Vagina (tissue), 2 donors: ENCODE results near the gene COPB2. TPM values are rescaled to one million over a fixed set of nuclear protein-coding genes. Genes with fewer than 3 reads are reported as not detected.
A peak's percentile ranks its signal among the peaks of the same experiment; 100 is the strongest.

Experiments
- DNase-seq, 2 donors: peaks; one replicate each; pipeline ENCODE4 v3.0.0-alpha.2; 2017; ENCODE audit errors: extremely low spot score in 2 of 2
- H3K27ac ChIP-seq: fragments of 200-600 bp; sonication (generic); one replicate; pipeline ENCODE4 v1.5.1; 2019
- H3K27me3 ChIP-seq: fragments of 200-600 bp; sonication (generic); one replicate; pipeline ENCODE4 v1.5.1; 2019
- H3K36me3 ChIP-seq, 2 donors: fragments of 200-600 bp; sonication (generic); one replicate each; pipeline ENCODE4 v1.5.1; 2017 to 2019
- H3K4me1 ChIP-seq: fragments of 200-600 bp; sonication (generic); one replicate; pipeline ENCODE4 v1.5.1; 2019
- H3K4me3 ChIP-seq, 2 donors: fragments of 200-600 bp; sonication (generic); 1 replicate in 1 of 2; 2 replicates in 1 of 2; pipeline ENCODE4 v1.5.1; 2016 to 2019
- H3K9me3 ChIP-seq: fragments of 200-600 bp; sonication (generic); one replicate; pipeline ENCODE4 v1.5.1; 2019
- CTCF ChIP-seq, 3 experiments: fragments of 450-650 bp in 2 of 3; fragments of 200-600 bp in 1 of 3; sonication (generic) in 1 of 3; IDR thresholded peaks; one replicate each; pipeline ENCODE4 v1.5.1; 2017 to 2019; ENCODE audit warnings: antibody characterized with exemption in 3 of 3, mild to moderate bottlenecking in 2 of 3, moderate library complexity in 2 of 3
- POLR2A ChIP-seq, 2 donors: fragments of 450-650 bp; IDR thresholded peaks; one replicate each; pipeline ENCODE4 v1.6.1; 2017; ENCODE audit warnings: antibody characterized with exemption in 2 of 2, mild to moderate bottlenecking in 2 of 2, moderate library complexity in 2 of 2
- POLR2AphosphoS5 ChIP-seq, 2 donors: sonication (generic); formaldehyde crosslinking; IDR thresholded peaks; one replicate each; pipeline ENCODE4 v1.9.0; 2017; ENCODE audit warnings: antibody characterized with exemption in 2 of 2, mild to moderate bottlenecking in 2 of 2, low read depth in 1 of 2; ENCODE audit not compliant: insufficient read depth in 1 of 2
- intact Hi-C: fragments of 100-400 bp; cut with DNase I; formaldehyde crosslinking; loops from one replicate; pipeline ENCODE4 v1.15.1; 2023
- total RNA-seq: library from RNA; depleted of rRNA; stranded (reverse); fragments of >200 nt; gene quantifications from one replicate; pipeline ENCODE4 v1.2.3, GENCODE V29; 2016

The COPB2 gene
- total RNA-seq, result 67.0 TPM

- Histone ChIP-seq H3K27me3 (no peaks in the 10 kb centered on the region), H3K27ac (peak within 1 kb of the TSS; percentile 95), H3K4me1 (peaks cover 41% of the 10 kb centered on the region), H3K4me3 (peak within 1 kb of the TSS; percentile 88 to 100), H3K36me3 (no peaks in the 10 kb centered on the region), H3K9me3 (no peaks in the 10 kb centered on the region)
- intact Hi-C loops, result no loop called here
- DNase-seq, result peak; percentile 98 to 99
- no peak for TF ChIP-seq CTCF (IDR thresholded peaks at IDR 0.05)
- TF ChIP-seq POLR2A (IDR thresholded peaks at IDR 0.05), result peak; percentile 17 to 47
- peak; percentile 96 to 97 for TF ChIP-seq POLR2AphosphoS5 (IDR thresholded peaks at IDR 0.05; ENCODE audit: insufficient read depth in 1 of 2, low read depth in 1 of 2)
These were observed at the start of gene COPB2 for GRCh38 chr3:139389552-139390368. COPB2 (minus strand) TSS chr3:139389647; CDS start chr3:139389550, 97 bp downstream.

GRCh38 chr3:139434764-139435307 is 45.4 kb upstream of the COPB2 start:
- Histone ChIP-seq H3K9me3 (no peaks in the 10 kb centered on the region), H3K4me3 (no peak overlapping the region), H3K27me3 (no peaks in the 10 kb centered on the region), H3K27ac (no peak overlapping the region), H3K36me3 (no peaks in the 10 kb centered on the region), H3K4me1 (peaks cover 13% of the 10 kb centered on the region)
- intact Hi-C loops, result no loop called here
- DNase-seq, result peak in 1 of 2 donors; percentile 86
- TF ChIP-seq POLR2AphosphoS5 (IDR thresholded peaks at IDR 0.05; ENCODE audit: insufficient read depth in 1 of 2, low read depth in 1 of 2) (peak; percentile 24 to 56), POLR2A (IDR thresholded peaks at IDR 0.05) (no peak)

- DNase-seq, result peak in 1 of 2 donors; percentile 70
- no peak for TF ChIP-seq POLR2A (IDR thresholded peaks at IDR 0.05)
- TF ChIP-seq CTCF (IDR thresholded peaks at IDR 0.05), result no peak
- TF ChIP-seq POLR2AphosphoS5 (IDR thresholded peaks at IDR 0.05; ENCODE audit: insufficient read depth in 1 of 2, low read depth in 1 of 2), result no peak
- H3K4me1 ChIP-seq, result peaks cover 13% of the 10 kb centered on the region
- no peak overlapping the region for H3K4me3 ChIP-seq
- H3K9me3 ChIP-seq, result no peaks in the 10 kb centered on the region
- intact Hi-C loops, result no loop called here
- no peaks in the 10 kb centered on the region for H3K27me3 ChIP-seq
- no peaks in the 10 kb centered on the region for H3K36me3 ChIP-seq
- H3K27ac ChIP-seq, result no peak overlapping the region
These were observed 44.8 kb upstream of the COPB2 start for GRCh38 chr3:139434228-139434627.

- TF ChIP-seq CTCF (IDR thresholded peaks at IDR 0.05), result no peak
- no peak for TF ChIP-seq POLR2AphosphoS5 (IDR thresholded peaks at IDR 0.05; ENCODE audit: insufficient read depth in 1 of 2, low read depth in 1 of 2)
- no peak for TF ChIP-seq POLR2A (IDR thresholded peaks at IDR 0.05)
- DNase-seq, result no peak
- peaks cover 13% of the 10 kb centered on the region for H3K4me1 ChIP-seq
- no peaks in the 10 kb centered on the region for H3K27me3 ChIP-seq
- H3K36me3 ChIP-seq, result no peaks in the 10 kb centered on the region
- H3K9me3 ChIP-seq, result no peaks in the 10 kb centered on the region
- intact Hi-C loops, result no loop called here
- H3K27ac ChIP-seq, result no peak overlapping the region
- H3K4me3 ChIP-seq, result no peak overlapping the region
These were observed 43.6 kb upstream of the COPB2 start for GRCh38 chr3:139433089-139433488.

- intact Hi-C loops, result no loop called here
- H3K9me3 ChIP-seq, result no peaks in the 10 kb centered on the region
- peaks cover 13% of the 10 kb centered on the region for H3K4me1 ChIP-seq
- H3K27ac ChIP-seq, result no peak overlapping the region
- no peak overlapping the region for H3K4me3 ChIP-seq
- no peak for DNase-seq
- H3K27me3 ChIP-seq, result no peaks in the 10 kb centered on the region
- no peak for TF ChIP-seq POLR2AphosphoS5 (IDR thresholded peaks at IDR 0.05; ENCODE audit: insufficient read depth in 1 of 2, low read depth in 1 of 2)
- TF ChIP-seq POLR2A (IDR thresholded peaks at IDR 0.05), result no peak
- no peaks in the 10 kb centered on the region for H3K36me3 ChIP-seq
These were observed 41.0 kb upstream of the COPB2 start for GRCh38 chr3:139430493-139430892.
